CD14-positive monocyte (primary cell): ENCODE results near the gene PCSK4. TPM values are rescaled to one million over a fixed set of nuclear protein-coding genes. Genes with fewer than 3 reads are reported as not detected.

ENCODE experiments used
- DNase-seq, 3 donors: peaks; one replicate each; pipeline ENCODE4 v3.0.0-alpha.2; 2011 to 2022
- H2AFZ ChIP-seq: 2 replicates; pipeline ENCODE4 v1.6.0; 2012; ENCODE audit warnings: mild to moderate bottlenecking, low read depth, low read length, inconsistent platforms; ENCODE audit not compliant: insufficient read depth, poor library complexity, severe bottlenecking
- H3K27ac ChIP-seq, 2 donors: 1 replicate in 1 of 2; 2 replicates in 1 of 2; pipeline ENCODE4 v1.5.1; 2012 to 2013; ENCODE audit warnings: low read length in 2 of 2, control low read depth in 1 of 2, inconsistent platforms in 1 of 2, low read depth in 1 of 2, mild to moderate bottlenecking in 1 of 2
- H3K27me3 ChIP-seq, 2 donors: one replicate each; pipeline versions ENCODE4 v1.6.0 to v1.6.1; 2011 to 2013; ENCODE audit warnings: low read length in 2 of 2; ENCODE audit not compliant: control insufficient read depth in 2 of 2, insufficient read depth in 2 of 2
- H3K36me3 ChIP-seq, 2 donors: replicated peaks in 1 of 2; 1 replicate in 1 of 2; 2 replicates in 1 of 2; pipeline versions ENCODE4 v1.5.1 to v1.6.1; 2012 to 2013; ENCODE audit warnings: low read length in 2 of 2, control low read depth in 1 of 2, inconsistent platforms in 1 of 2, mild to moderate bottlenecking in 1 of 2; ENCODE audit not compliant: insufficient read depth in 2 of 2, control insufficient read depth in 1 of 2
- H3K4me1 ChIP-seq, 2 donors: 1 replicate in 1 of 2; 2 replicates in 1 of 2; pipeline versions ENCODE4 v1.5.1 to v1.6.1; 2012 to 2013; ENCODE audit warnings: low read length in 2 of 2, control low read depth in 1 of 2, inconsistent platforms in 1 of 2, mild to moderate bottlenecking in 1 of 2, moderate library complexity in 1 of 2; ENCODE audit not compliant: insufficient read depth in 2 of 2, control insufficient read depth in 1 of 2
- H3K4me2 ChIP-seq: replicated peaks from 2 replicates; pipeline ENCODE3; 2012; ENCODE audit warnings: low read length, moderate library complexity, mild to moderate bottlenecking; ENCODE audit not compliant: poor library complexity, severe bottlenecking; ENCODE audit errors: extremely low read depth
- H3K4me3 ChIP-seq, 3 experiments: fragments of 200-600 bp in 1 of 3; sonication (generic) in 1 of 3; replicated peaks in 1 of 3; 1 replicate in 2 of 3; 2 replicates in 1 of 3; pipeline ENCODE4 v1.5.1; 2011 to 2013; ENCODE audit warnings: low read length in 3 of 3, mild to moderate bottlenecking in 3 of 3, control low read depth in 2 of 3, low read depth in 2 of 3, inconsistent platforms in 1 of 3, moderate library complexity in 1 of 3
- H3K79me2 ChIP-seq: 2 replicates; pipeline ENCODE4 v1.6.0; 2012; ENCODE audit warnings: mild to moderate bottlenecking, control low read depth, inconsistent platforms, low read length, moderate library complexity; ENCODE audit not compliant: insufficient read depth
- H3K9ac ChIP-seq: 2 replicates; pipeline ENCODE4 v1.6.0; 2017; ENCODE audit warnings: low read length, mild to moderate bottlenecking; ENCODE audit not compliant: insufficient read depth, poor library complexity, severe bottlenecking
- H3K9me3 ChIP-seq, 2 donors: replicated peaks in 1 of 2; 1 replicate in 1 of 2; 2 replicates in 1 of 2; pipeline versions ENCODE4 v1.5.1 to v1.6.1; 2012 to 2013; ENCODE audit warnings: low read length in 2 of 2, control low read depth in 1 of 2; ENCODE audit not compliant: control insufficient read depth in 1 of 2, insufficient read depth in 1 of 2
- H4K20me1 ChIP-seq: 2 replicates; pipeline ENCODE4 v1.6.0; 2012; ENCODE audit warnings: mild to moderate bottlenecking, low read length, control low read depth, moderate library complexity; ENCODE audit not compliant: insufficient read depth
- H3K27ac Mint-ChIP-seq, 7 donors: one replicate each; pipeline ENCODE4 v1.8.0; 2020; ENCODE audit warnings: mild to moderate bottlenecking in 7 of 7, mixed read lengths in 7 of 7, moderate library complexity in 6 of 7, inconsistent platforms in 2 of 7
- H3K27me3 Mint-ChIP-seq, 3 donors: one replicate each; pipeline ENCODE4 v1.8.0; 2021 to 2022; ENCODE audit warnings: low read depth in 3 of 3, mild to moderate bottlenecking in 3 of 3, mixed read lengths in 3 of 3, moderate library complexity in 3 of 3, inconsistent platforms in 1 of 3
- H3K36me3 Mint-ChIP-seq, 2 donors: one replicate each; pipeline ENCODE4 v1.8.0; 2020; ENCODE audit warnings: mixed read lengths in 2 of 2, inconsistent platforms in 1 of 2, mild to moderate bottlenecking in 1 of 2
- H3K4me1 Mint-ChIP-seq: one replicate; pipeline ENCODE4 v1.8.0; 2020; ENCODE audit warnings: mild to moderate bottlenecking, mixed read lengths
- H3K4me3 Mint-ChIP-seq, 2 donors: one replicate each; pipeline ENCODE4 v1.8.0; 2020; ENCODE audit warnings: mild to moderate bottlenecking in 2 of 2, mixed read lengths in 2 of 2, moderate library complexity in 1 of 2
- H3K9me3 Mint-ChIP-seq, 7 donors: one replicate each; pipeline ENCODE4 v1.8.0; 2020 to 2022; ENCODE audit warnings: mixed read lengths in 7 of 7, mild to moderate bottlenecking in 6 of 7, moderate library complexity in 6 of 7, inconsistent platforms in 2 of 7
- CTCF ChIP-seq: fragments of 200-600 bp; IDR thresholded peaks from one replicate; pipeline ENCODE4 v1.8.0; 2022; ENCODE audit warnings: antibody characterized with exemption, mild to moderate bottlenecking
- WGBS: methylation state at CpG from one replicate; pipeline ENCODE4 v1.1.5; 2013; ENCODE audit warnings: missing lambda C conversion rate; ENCODE audit not compliant: insufficient coverage; 5-methylcytosine and 5-hydroxymethylcytosine counted together
- intact Hi-C, 2 donors: fragments of 100-400 bp; cut with micrococcal nuclease; formaldehyde crosslinking; loops; one replicate each; pipeline versions ENCODE4 v1.15.0 to v1.15.1; 2023
- polyA plus RNA-seq, 3 donors: library from polyadenylated mRNA; depleted of rRNA in 1 of 3; unstranded in 2 of 3; stranded (reverse) in 1 of 3; fragments of 300-500 nt in 2 of 3; fragments of >200 nt in 1 of 3; fragmentation: Illumina TruSeq in 2 of 3; gene quantifications; 1 replicate in 2 of 3; 2 replicates in 1 of 3; pipeline ENCODE4 v1.2.3, GENCODE V29; 2012 to 2021

PCSK4 gene
- polyA plus RNA-seq, 3 donors, result 0.34 to 1.0 TPM; not detected in 1

- Histone ChIP-seq H3K27me3 (no peaks in the 10 kb centered on the region), H3K4me2 (no peak overlapping the region), H3K9me3 (no peaks in the 10 kb centered on the region), H3K79me2 (peaks cover 20% of the 10 kb centered on the region), H3K9ac (no peak overlapping the region), H3K4me1 (peaks cover 11 to 17% of the 10 kb centered on the region in 2 donors), H4K20me1 (peaks cover 60% of the 10 kb centered on the region), H3K4me3 (no peak overlapping the region), H2AFZ (no peak overlapping the region), H3K27ac (no peak overlapping the region), H3K36me3 (peaks cover 42 to 59% of the 10 kb centered on the region in 2 donors)
- WGBS, result 93% methylated on average over 32 of the region's 39 CpGs
- Mint-ChIP-seq H3K4me1 (peaks cover 18% of the 10 kb centered on the region), H3K9me3 (peaks cover 0 to 2% (median 0%) of the 10 kb centered on the region in 7 donors), H3K27me3 (peaks cover 0 to 4% (median 1%) of the 10 kb centered on the region in 3 donors), H3K4me3 (no peak overlapping the region), H3K27ac (no peak overlapping the region), H3K36me3 (peaks cover 26 to 53% of the 10 kb centered on the region in 2 donors)
- DNase-seq, result no peak
- intact Hi-C loops, result no loop called here
- TF ChIP-seq CTCF, result no peak
Observed at GRCh38 chr19:1434577-1435060, 55.5 kb downstream of the PCSK4 start.

GRCh38 chr19:1434040-1434366 lies 56.1 kb downstream of the PCSK4 start:
- peaks cover 14% of the 10 kb centered on the region for H3K79me2 ChIP-seq
- H3K36me3 Mint-ChIP-seq, result peaks cover 26 to 53% of the 10 kb centered on the region in 2 donors
- H3K9ac ChIP-seq, result no peak overlapping the region
- H3K9me3 ChIP-seq, result no peaks in the 10 kb centered on the region
- no peak overlapping the region for H3K4me2 ChIP-seq
- H3K27ac Mint-ChIP-seq, result no peak overlapping the region
- no peak overlapping the region for H2AFZ ChIP-seq
- H3K36me3 ChIP-seq, result peaks cover 46 to 62% of the 10 kb centered on the region in 2 donors
- no peak for TF ChIP-seq CTCF
- H3K4me1 Mint-ChIP-seq, result peaks cover 12% of the 10 kb centered on the region
- intact Hi-C loops, result no loop called here
- no peak overlapping the region for H3K27ac ChIP-seq
- H3K4me3 Mint-ChIP-seq, result no peak overlapping the region
- H3K9me3 Mint-ChIP-seq, result peaks cover 0 to 2% (median 0%) of the 10 kb centered on the region in 7 donors
- peaks cover 0 to 4% (median 1%) of the 10 kb centered on the region in 3 donors for H3K27me3 Mint-ChIP-seq
- no peak for DNase-seq
- no peak overlapping the region for H3K4me3 ChIP-seq
- no peaks in the 10 kb centered on the region for H3K27me3 ChIP-seq
- peaks cover 60% of the 10 kb centered on the region for H4K20me1 ChIP-seq
- peaks cover 5 to 11% of the 10 kb centered on the region in 2 donors for H3K4me1 ChIP-seq
- 95% methylated on average over 17 of the region's 17 CpGs for WGBS
